ENCODE measurements around the gene UMODL1. TPM values are rescaled to one million over a fixed set of nuclear protein-coding genes. Genes with fewer than 3 reads are reported as not detected.

Gene UMODL1
- total RNA-seq, 1 experiment from 2014 or later, result not detected

DNA sequence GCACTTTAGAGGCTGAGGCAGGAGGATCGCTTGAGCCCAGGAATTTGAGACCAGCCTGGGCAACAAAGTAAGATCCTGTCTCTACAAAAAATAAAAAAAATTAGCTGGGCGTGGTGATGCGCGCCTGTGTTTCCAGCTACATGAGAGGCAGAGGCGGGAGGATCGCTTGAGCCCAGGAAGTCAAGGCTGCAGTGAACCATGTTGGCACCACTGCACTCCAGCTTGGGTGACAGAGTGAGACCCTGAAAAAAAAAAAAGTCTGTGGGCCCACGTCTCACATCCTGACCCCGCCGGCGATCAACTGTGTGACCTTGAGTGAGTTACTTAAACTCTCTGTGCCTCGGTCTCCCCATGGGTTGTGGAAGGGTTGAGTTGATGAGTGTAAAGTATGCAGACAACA is 48.2 kb upstream of the UMODL1 start:
- H2BK15ac ChIP-seq (ENCODE audit: low read depth, low read length), result no peak overlapping the region
- no peak overlapping the region for H3K27ac ChIP-seq (ENCODE audit: insufficient read length, low read depth, low read length)
- H2AK5ac ChIP-seq (ENCODE audit: insufficient read length, low read length), result no peak overlapping the region
- no peak overlapping the region for H2BK12ac ChIP-seq (ENCODE audit: insufficient read length, low read depth, low read length)
- no peak overlapping the region for H2AFZ ChIP-seq (ENCODE audit: low read length)
- H3K79me2 ChIP-seq (ENCODE audit: insufficient read depth, low read length), result no peaks in the 10 kb centered on the region
- H3K14ac ChIP-seq (ENCODE audit: insufficient read depth, low read length), result no peak overlapping the region
- H4K20me1 ChIP-seq (ENCODE audit: control insufficient read depth, insufficient read depth, insufficient read length), result no peaks in the 10 kb centered on the region
- no peak for DNase-seq
- H3K27me3 Mint-ChIP-seq (ENCODE audit: low read depth), result peaks cover 24% of the 10 kb centered on the region
- no peaks in the 10 kb centered on the region for H3K27me3 ChIP-seq (ENCODE audit: insufficient read depth, low read length)
- peaks cover 13 to 25% of the 10 kb centered on the region in 2 experiments for H3K4me1 Mint-ChIP-seq
- no peak overlapping the region for H3K23ac ChIP-seq (ENCODE audit: insufficient read length, low read depth, low read length)
- no peak overlapping the region for H2BK120ac ChIP-seq (ENCODE audit: low read depth, low read length, poor library complexity, severe bottlenecking)
- H3K9ac ChIP-seq (ENCODE audit: extremely low read depth, insufficient read length, low read length), result no peak overlapping the region
- no CpG with 5 or more reads among the region's 11 CpGs for WGBS (ENCODE audit: extremely low coverage, insufficient read length, low lambda C conversion rate)
- no peak overlapping the region for H3K18ac ChIP-seq (ENCODE audit: insufficient read length, low read depth, low read length)
- no peak for TF ChIP-seq CTCF (conservative IDR thresholded peaks at IDR 0.05)
- H4K5ac ChIP-seq (ENCODE audit: insufficient read length, low read depth, low read length), result no peak overlapping the region
- H3K4me2 ChIP-seq (ENCODE audit: insufficient read depth, insufficient read length, low read length), result no peak overlapping the region
- no peak overlapping the region for H3K4me3 Mint-ChIP-seq
- H3K9me3 ChIP-seq (ENCODE audit: control insufficient read depth, low read depth, low read length), result no peaks in the 10 kb centered on the region
- H3K56ac ChIP-seq (ENCODE audit: insufficient read length, low read depth, low read length), result no peak overlapping the region
- no peak overlapping the region; a peak in 1 of 7 replicates for H3K27ac Mint-ChIP-seq
- no peaks in the 10 kb centered on the region for H3K36me3 Mint-ChIP-seq (ENCODE audit: insufficient read depth in 1 of 3, low read depth in 3 of 3)
- no peak overlapping the region for H3K4ac ChIP-seq (ENCODE audit: low read depth, low read length)
- no peaks in the 10 kb centered on the region for H3K9me3 Mint-ChIP-seq
- H3T11ph ChIP-seq (ENCODE audit: low read length), result no peak overlapping the region
- H3K79me1 ChIP-seq (ENCODE audit: insufficient read depth, low read depth, low read length, poor library complexity, severe bottlenecking), result no peaks in the 10 kb centered on the region
- H3K4me1 ChIP-seq (ENCODE audit: insufficient read depth, low read length), result no peaks in the 10 kb centered on the region; the same call in 1 of the 2 replicates
- no peak overlapping the region for H4K8ac ChIP-seq (replicated peaks; ENCODE audit: insufficient read length, low read depth, low read length)
- no peak overlapping the region for H4K91ac ChIP-seq (ENCODE audit: insufficient read length, low read depth, low read length)
- peaks cover 4% of the 10 kb centered on the region for H3K23me2 ChIP-seq (ENCODE audit: insufficient read length, low read depth, low read length, poor library complexity, severe bottlenecking)
- H2BK5ac ChIP-seq (ENCODE audit: insufficient read length, low read length), result no peak overlapping the region
- H2BK20ac ChIP-seq (ENCODE audit: low read depth, low read length, poor library complexity, severe bottlenecking), result no peak overlapping the region
